GM12864 (cell line): ENCODE measurements around the gene NUP210L.
"Not testable (repeated sequence)": the region's sequence is repeated elsewhere in the genome, so short reads cannot be mapped to it uniquely, and the experiment has no call there.

Experiments used
- DNase-seq: peaks from one replicate; pipeline ENCODE4 v3.0.0-alpha.2; 2011; ENCODE audit warnings: low read depth
- H3K4me3 ChIP-seq: 2 replicates; pipeline ENCODE4 v1.5.1; 2011; ENCODE audit warnings: mild to moderate bottlenecking, low read depth, low read length, control low read depth
- CTCF ChIP-seq: IDR thresholded peaks from 2 replicates; pipeline ENCODE4 v1.5.1; 2011; ENCODE audit warnings: low read depth, mild to moderate bottlenecking, moderate library complexity, low read length, control low read depth, inconsistent platforms; ENCODE audit errors: missing control alignments

NUP210L gene

GRCh38 chr1:154012129-154012528 is 142.7 kb downstream of the NUP210L start:
- no peak overlapping the region for H3K4me3 ChIP-seq
- no peak for TF ChIP-seq CTCF
- DNase-seq = no peak

DNA sequence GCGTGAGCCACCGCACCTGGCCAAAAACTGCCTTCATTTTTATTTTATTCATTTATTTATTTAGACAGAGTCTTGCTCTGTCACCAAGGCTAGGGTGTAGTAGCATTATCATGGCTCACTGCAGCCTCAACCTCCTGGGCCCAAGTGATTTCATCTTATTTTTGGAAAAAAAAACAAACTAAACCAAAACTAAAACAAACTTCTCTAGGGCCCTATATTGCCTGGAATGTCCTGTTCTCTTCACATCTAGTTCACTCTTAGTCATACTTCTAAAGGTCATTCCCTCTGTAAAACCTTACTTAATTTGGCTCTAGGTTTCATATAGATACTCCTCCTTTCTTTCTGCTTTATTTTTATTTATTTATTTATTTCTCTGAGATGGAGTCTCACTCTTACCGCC is 148.7 kb downstream of the NUP210L start:
- TF ChIP-seq CTCF = no peak
- no peak overlapping the region for H3K4me3 ChIP-seq
- DNase-seq = no peak

DNA sequence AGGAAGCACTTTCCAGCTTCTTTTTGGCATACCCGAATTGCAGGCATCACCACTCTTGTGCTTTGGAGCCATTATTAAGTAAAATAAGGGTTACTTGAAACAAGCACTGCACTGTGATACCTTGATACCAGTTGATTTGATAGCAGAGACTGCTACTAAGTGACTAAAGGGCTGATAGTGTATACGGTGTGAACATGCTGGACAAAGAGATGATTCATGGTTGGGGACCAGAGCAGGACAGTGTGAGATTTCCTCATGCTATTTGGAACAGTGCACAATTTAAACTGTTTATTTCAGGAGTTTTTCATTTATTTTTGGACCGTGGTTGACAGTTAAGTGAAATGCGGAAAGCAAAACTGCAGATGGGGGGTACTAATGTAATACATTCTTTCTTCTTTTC is 154.5 kb downstream of the NUP210L start:
- no peak for DNase-seq
- no peak for TF ChIP-seq CTCF

DNA sequence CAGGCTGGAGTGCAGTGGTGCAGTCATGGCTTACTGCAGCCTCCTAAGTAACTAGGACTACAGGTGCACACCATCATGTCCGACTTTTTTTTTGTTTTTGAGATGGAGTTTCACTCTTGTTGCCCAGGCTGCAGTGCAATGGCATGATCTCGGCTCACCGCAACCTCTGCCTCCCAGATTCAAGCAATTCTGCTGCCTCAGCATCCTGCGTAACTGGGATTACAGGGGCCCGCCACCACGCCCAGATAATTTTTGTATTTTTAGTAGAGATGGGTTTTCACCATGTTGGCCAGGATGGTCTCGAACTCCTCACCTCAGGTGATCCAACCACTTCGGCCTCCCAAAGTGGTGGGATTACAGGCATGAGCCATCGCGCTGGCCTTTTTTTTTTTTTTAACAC is 158.0 kb downstream of the NUP210L start:
- H3K4me3 ChIP-seq, DNase-seq: not testable (repeated sequence)

More for the DNA sequence above, 154.5 kb downstream of the NUP210L start:
- H3K4me3 ChIP-seq = no peak overlapping the region

DNA sequence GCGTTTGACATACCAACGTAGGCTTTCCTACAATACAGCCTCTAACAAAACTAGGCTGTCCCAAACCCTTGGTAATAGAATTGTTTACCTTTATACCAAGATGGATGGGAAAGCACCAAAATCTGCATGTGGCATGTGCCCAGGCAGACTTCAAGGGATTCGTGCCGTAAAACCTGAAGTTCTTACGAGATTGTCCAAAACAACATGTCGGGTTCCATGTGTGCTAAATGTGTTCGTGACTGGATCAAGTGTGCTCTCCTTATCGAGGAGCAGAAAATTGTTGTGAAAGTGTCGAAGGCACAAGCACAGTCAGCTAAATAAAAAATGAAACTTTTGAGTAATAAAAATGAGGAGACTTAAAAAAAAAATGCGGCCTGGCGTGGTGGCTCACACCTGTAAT is 159.2 kb downstream of the NUP210L start:
- TF ChIP-seq CTCF = no peak
- DNase-seq = no peak
- no peak overlapping the region for H3K4me3 ChIP-seq

GRCh38 chr1:153995202-153995601 is 159.7 kb downstream of the NUP210L start:
- TF ChIP-seq CTCF = no peak
- no peak for DNase-seq
- no peak overlapping the region for H3K4me3 ChIP-seq

DNA sequence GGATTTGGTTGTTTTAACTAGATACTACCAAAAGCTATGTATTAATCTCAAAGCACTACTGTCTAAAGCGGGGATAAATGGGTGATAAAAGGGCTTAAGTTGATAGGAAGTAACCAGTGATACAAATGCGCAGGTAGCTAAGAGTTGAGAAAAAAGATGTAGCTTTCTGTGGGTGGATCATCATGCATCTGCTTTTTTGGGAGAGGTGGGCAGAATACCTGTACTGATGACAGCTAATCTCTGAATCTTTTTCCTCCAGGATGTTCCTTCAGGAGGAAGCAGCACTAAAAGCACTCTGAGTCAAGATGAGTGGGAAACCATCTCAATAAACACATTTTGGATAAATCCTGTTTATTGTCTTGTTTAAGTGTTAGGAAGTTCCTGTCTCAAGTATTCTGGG is 163.1 kb downstream of the NUP210L start:
- no peak for DNase-seq
- H3K4me3 ChIP-seq = peak overlapping the region; percentile 76
- no peak for TF ChIP-seq CTCF

DNA sequence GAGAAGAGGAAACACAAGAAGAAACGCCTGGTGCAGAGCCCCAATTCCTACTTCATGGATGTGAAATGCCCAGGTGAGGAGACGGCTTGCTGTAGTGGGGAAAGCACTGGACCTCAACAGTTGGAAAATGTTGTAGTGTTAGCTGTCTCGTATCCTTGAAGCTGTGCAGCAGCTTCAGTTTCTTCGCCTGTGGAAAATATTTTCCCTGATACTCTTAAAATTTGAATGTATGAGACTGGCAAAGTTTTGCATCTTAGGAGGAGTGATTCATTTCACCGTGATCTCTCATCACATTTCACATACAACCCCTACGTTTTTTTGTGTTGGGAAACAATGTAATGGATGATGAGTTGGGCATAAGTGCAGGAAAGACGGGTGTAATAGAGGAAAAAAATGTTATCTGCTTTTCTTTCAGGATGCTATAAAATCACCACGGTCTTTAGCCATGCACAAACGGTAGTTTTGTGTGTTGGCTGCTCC is 163.7 kb downstream of the NUP210L start:
- peak overlapping the region; percentile 76 for H3K4me3 ChIP-seq
- no peak for TF ChIP-seq CTCF
- DNase-seq = no peak
